ENCODE data around the gene COL6A3. TPM values are rescaled to one million over a fixed set of nuclear protein-coding genes. Genes with fewer than 3 reads are reported as not detected.

Gene COL6A3
- total RNA-seq, 1 donor from 2014 or later = 124 TPM

- Histone ChIP-seq H3K4me3 (ENCODE audit: low read depth, low read length) (no peak overlapping the region), H3K27me3 (ENCODE audit: control insufficient read depth, insufficient read depth, low read length) (no peaks in the 10 kb centered on the region), H3K36me3 (ENCODE audit: control insufficient read depth, insufficient read depth, low read length) (no peaks in the 10 kb centered on the region)
- DNase-seq (ENCODE audit: low read depth) = no peak
- no peak for TF ChIP-seq CTCF (IDR thresholded peaks at IDR 0.05; ENCODE audit: insufficient read depth, low read length, poor library complexity, severe bottlenecking)
These were observed 83.4 kb downstream of the COL6A3 start for GRCh38 chr2:237330541-237330940.

GRCh38 chr2:237327175-237327950 lies 86.6 kb downstream of the COL6A3 start:
- H3K4me3 ChIP-seq (ENCODE audit: low read depth, low read length) = no peak overlapping the region
- peaks cover 2% of the 10 kb centered on the region for H3K27me3 ChIP-seq (ENCODE audit: control insufficient read depth, insufficient read depth, low read length)
- H3K36me3 ChIP-seq (ENCODE audit: control insufficient read depth, insufficient read depth, low read length) = no peaks in the 10 kb centered on the region
- no peak for TF ChIP-seq CTCF (IDR thresholded peaks at IDR 0.05; ENCODE audit: insufficient read depth, low read length, poor library complexity, severe bottlenecking)
- DNase-seq (ENCODE audit: low read depth) = no peak

- Histone ChIP-seq H3K27me3 (ENCODE audit: control insufficient read depth, insufficient read depth, low read length) (peaks cover 2% of the 10 kb centered on the region), H3K36me3 (ENCODE audit: control insufficient read depth, insufficient read depth, low read length) (no peaks in the 10 kb centered on the region), H3K4me3 (ENCODE audit: low read depth, low read length) (no peak overlapping the region)
- DNase-seq (ENCODE audit: low read depth) = no peak
- TF ChIP-seq CTCF (IDR thresholded peaks at IDR 0.05; ENCODE audit: insufficient read depth, low read length, poor library complexity, severe bottlenecking) = no peak
These were observed 87.4 kb downstream of the COL6A3 start for GRCh38 chr2:237326266-237327171.

GRCh38 chr2:237324837-237325236 lies 89.1 kb downstream of the COL6A3 start:
- no peak for TF ChIP-seq CTCF (IDR thresholded peaks at IDR 0.05; ENCODE audit: insufficient read depth, low read length, poor library complexity, severe bottlenecking)
- DNase-seq (ENCODE audit: low read depth) = no peak
- H3K36me3 ChIP-seq (ENCODE audit: control insufficient read depth, insufficient read depth, low read length) = no peaks in the 10 kb centered on the region

GRCh38 chr2:237324405-237324831 lies 89.5 kb downstream of the COL6A3 start:
- Histone ChIP-seq H3K4me3 (ENCODE audit: low read depth, low read length) (no peak overlapping the region), H3K27me3 (ENCODE audit: control insufficient read depth, insufficient read depth, low read length) (peaks cover 2% of the 10 kb centered on the region), H3K36me3 (ENCODE audit: control insufficient read depth, insufficient read depth, low read length) (no peaks in the 10 kb centered on the region)
- DNase-seq (ENCODE audit: low read depth) = no peak
- no peak for TF ChIP-seq CTCF (IDR thresholded peaks at IDR 0.05; ENCODE audit: insufficient read depth, low read length, poor library complexity, severe bottlenecking)

More at GRCh38 chr2:237324837-237325236, 89.1 kb downstream of the COL6A3 start:
- Histone ChIP-seq H3K27me3 (ENCODE audit: control insufficient read depth, insufficient read depth, low read length) (peaks cover 2% of the 10 kb centered on the region), H3K4me3 (ENCODE audit: low read depth, low read length) (no peak overlapping the region)
